Activated CD8-positive, alpha-beta T cell treated with anti-CD3 and anti-CD28 coated beads for 36 hours (primary cell): ENCODE data around the gene HMGB4. TPM values are rescaled to one million over a fixed set of nuclear protein-coding genes. Genes with fewer than 3 reads are reported as not detected.

ENCODE experiments used
- ATAC-seq: fragments of 200-7000 bp; cut with Tn5 transposase; one replicate; pipeline ENCODE4 v1.10.0; 2021; ENCODE audit warnings: mild to moderate bottlenecking, moderate library complexity
- CTCF ChIA-PET: fragments of 350-600 bp; sonication (Branson Sonifier 250); formaldehyde crosslinking; loops from one replicate; lab custom pipeline; 2021; ENCODE audit warnings: antibody characterized with exemption; lab: Charles Lee
- POLR2A ChIA-PET: fragments of 350-600 bp; sonication (Branson Sonifier 250); formaldehyde crosslinking; loops from one replicate; lab custom pipeline; 2021; ENCODE audit warnings: antibody characterized with exemption; lab: Charles Lee
- DNase-seq: peaks from one replicate; pipeline ENCODE4 v3.0.0-alpha.2; 2020
- H3K27ac Mint-ChIP-seq: one replicate; pipeline ENCODE4 v1.8.0; 2021; ENCODE audit warnings: mild to moderate bottlenecking, mixed read lengths
- H3K27me3 Mint-ChIP-seq: one replicate; pipeline ENCODE4 v1.8.0; 2021; ENCODE audit warnings: mixed read lengths
- H3K36me3 Mint-ChIP-seq: one replicate; pipeline ENCODE4 v1.8.0; 2021; ENCODE audit warnings: low read depth, mixed read lengths
- H3K4me1 Mint-ChIP-seq: one replicate; pipeline ENCODE4 v1.8.0; 2021; ENCODE audit warnings: low read depth, mixed read lengths
- H3K4me3 Mint-ChIP-seq: one replicate; pipeline ENCODE4 v1.8.0; 2021; ENCODE audit warnings: mild to moderate bottlenecking, moderate library complexity, mixed read lengths
- H3K9me3 Mint-ChIP-seq: one replicate; pipeline ENCODE4 v1.8.0; 2021; ENCODE audit warnings: mixed read lengths
- intact Hi-C: fragments of 100-400 bp; cut with micrococcal nuclease; formaldehyde crosslinking; loops from one replicate; pipeline ENCODE4 v1.10.0; 2022
- total RNA-seq, 2 experiments: library from RNA; stranded (reverse); gene quantifications; one replicate each; pipeline ENCODE4 v1.2.3, GENCODE V29; 2021
- TF ChIP-seq, protein P1 (sequence below): fragments of 200-600 bp; IDR thresholded peaks from one replicate; pipeline ENCODE4 v1.8.0; 2022; ENCODE audit warnings: antibody characterized with exemption, mild to moderate bottlenecking

Gene HMGB4, protein sequence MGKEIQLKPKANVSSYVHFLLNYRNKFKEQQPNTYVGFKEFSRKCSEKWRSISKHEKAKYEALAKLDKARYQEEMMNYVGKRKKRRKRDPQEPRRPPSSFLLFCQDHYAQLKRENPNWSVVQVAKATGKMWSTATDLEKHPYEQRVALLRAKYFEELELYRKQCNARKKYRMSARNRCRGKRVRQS
- total RNA-seq, result not detected

DNA sequence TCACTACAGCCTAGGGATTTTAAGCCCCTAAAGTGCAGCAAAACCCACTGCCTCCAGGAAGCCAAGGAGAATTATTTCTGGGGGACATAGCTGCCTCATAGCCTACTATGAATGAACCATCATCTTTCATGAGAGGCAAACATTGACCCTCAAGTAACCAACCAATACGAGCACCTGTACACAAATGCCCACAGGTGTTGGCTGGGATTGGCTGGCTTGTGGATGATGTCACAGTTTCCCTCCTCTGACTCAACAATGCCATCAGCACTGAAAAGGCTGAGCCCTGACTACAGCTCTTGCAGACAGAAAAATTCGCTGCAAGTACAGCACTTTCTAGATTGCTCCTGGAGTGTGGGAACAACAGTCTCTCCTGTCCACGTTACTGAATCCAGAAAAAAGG, at the start of gene HMGB4:
Gene HMGB4, plus strand, starts transcription at position 301 of the 400 bp plus-strand sequence. CDS start 113 bp downstream, outside the sequence.
- TF ChIP-seq, protein P1, sequence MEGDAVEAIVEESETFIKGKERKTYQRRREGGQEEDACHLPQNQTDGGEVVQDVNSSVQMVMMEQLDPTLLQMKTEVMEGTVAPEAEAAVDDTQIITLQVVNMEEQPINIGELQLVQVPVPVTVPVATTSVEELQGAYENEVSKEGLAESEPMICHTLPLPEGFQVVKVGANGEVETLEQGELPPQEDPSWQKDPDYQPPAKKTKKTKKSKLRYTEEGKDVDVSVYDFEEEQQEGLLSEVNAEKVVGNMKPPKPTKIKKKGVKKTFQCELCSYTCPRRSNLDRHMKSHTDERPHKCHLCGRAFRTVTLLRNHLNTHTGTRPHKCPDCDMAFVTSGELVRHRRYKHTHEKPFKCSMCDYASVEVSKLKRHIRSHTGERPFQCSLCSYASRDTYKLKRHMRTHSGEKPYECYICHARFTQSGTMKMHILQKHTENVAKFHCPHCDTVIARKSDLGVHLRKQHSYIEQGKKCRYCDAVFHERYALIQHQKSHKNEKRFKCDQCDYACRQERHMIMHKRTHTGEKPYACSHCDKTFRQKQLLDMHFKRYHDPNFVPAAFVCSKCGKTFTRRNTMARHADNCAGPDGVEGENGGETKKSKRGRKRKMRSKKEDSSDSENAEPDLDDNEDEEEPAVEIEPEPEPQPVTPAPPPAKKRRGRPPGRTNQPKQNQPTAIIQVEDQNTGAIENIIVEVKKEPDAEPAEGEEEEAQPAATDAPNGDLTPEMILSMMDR, result no peak
- Mint-ChIP-seq H3K36me3 (no peaks in the 10 kb centered on the region), H3K27me3 (peaks cover 33% of the 10 kb centered on the region), H3K9me3 (no peaks in the 10 kb centered on the region), H3K27ac (no peak within 1 kb of the TSS), H3K4me1 (peaks cover 5% of the 10 kb centered on the region), H3K4me3 (no peak within 1 kb of the TSS)
- ATAC-seq (no peak), DNase-seq (no peak)
- intact Hi-C loops, result no loop called here
- POLR2A ChIA-PET, result no interaction called here
- CTCF ChIA-PET, result interaction anchor here (1.2 to 1.9 kb wide), 2 partner anchors 10 to 231 kb away, joined by 3 to 6 read pairs; no protein-coding TSS in a partner anchor

DNA sequence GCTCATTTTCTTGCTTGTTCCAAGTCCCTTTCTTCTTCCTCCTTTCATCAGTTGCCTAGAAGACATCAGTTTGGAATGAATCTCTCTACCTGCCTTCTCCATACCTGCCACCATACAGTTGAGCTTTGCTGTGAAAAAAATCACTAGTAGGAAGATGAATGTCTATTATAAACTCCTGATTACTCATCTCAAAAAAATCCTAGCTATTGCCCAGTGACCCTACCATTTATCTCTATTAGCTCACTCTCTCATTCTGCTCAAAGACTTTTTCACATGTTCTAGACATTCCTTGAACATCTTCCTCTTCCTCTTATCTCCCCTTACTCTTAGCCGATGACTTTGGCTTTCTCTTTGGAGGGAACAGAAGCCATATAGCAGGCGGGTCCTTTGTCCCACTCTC, 49.7 kb upstream of the HMGB4 start:
- intact Hi-C loops, result no loop called here
- CTCF ChIA-PET, result no interaction called here

DNA sequence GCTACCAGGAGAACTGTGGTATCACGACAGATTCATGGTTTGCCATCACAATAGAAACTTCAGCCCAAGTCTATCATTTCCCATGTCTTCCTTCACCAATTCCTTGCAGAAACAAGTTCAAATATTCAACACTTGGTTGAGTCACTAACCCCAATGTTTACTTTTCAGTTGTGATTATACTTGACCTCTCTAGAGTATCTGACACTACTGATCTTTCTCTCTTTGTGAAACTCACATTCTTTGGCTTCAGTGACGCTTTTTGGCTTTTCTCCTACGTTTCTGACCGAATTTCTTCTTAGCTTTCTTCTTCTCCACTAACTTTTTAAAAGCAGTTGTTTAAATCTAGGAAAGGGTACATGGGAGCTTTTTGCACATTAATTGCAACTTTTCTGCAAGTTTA, 48.8 kb upstream of the HMGB4 start:
- Mint-ChIP-seq H3K27me3 (peaks cover 14% of the 10 kb centered on the region), H3K36me3 (no peaks in the 10 kb centered on the region), H3K4me1 (no peaks in the 10 kb centered on the region), H3K27ac (no peak overlapping the region), H3K9me3 (no peaks in the 10 kb centered on the region), H3K4me3 (no peak overlapping the region)
- intact Hi-C loops, result no loop called here
- ATAC-seq (no peak), DNase-seq (no peak)
- ChIA-PET CTCF (no interaction called here), POLR2A (no interaction called here)
- TF ChIP-seq, protein P1, result no peak

More for the DNA sequence above, 49.7 kb upstream of the HMGB4 start:
- Mint-ChIP-seq H3K4me3 (no peak overlapping the region), H3K27ac (no peak overlapping the region), H3K9me3 (peaks cover 2% of the 10 kb centered on the region), H3K36me3 (no peaks in the 10 kb centered on the region), H3K27me3 (peaks cover 12% of the 10 kb centered on the region), H3K4me1 (no peaks in the 10 kb centered on the region)
- ATAC-seq (no peak), DNase-seq (no peak)
- TF ChIP-seq, protein P1, result no peak
- POLR2A ChIA-PET, result interaction anchor here (0.6 kb wide), 1 partner anchor 639 kb away, joined by 3 read pairs; no protein-coding TSS in a partner anchor

DNA sequence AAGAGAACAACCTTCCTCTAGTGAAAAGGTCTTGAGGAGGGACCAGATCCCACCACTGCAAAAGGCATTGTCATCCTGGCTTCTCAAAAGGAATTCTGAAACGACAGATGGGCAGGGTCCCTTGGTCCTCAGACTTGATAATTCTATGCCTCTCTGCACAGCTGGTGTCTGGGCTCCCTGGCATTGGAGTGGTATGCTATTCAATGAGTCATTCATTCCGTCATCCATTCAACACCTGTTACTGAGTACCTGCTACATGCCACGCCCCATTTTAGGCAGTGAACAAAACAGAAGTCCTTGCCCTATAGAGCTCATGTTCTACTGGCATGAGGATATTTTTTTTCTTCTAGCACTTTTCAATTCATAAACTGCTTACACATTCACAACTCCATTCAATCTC, 45.8 kb upstream of the HMGB4 start:
- no peaks in the 10 kb centered on the region for H3K4me1 Mint-ChIP-seq
- POLR2A ChIA-PET, result no interaction called here

DNA sequence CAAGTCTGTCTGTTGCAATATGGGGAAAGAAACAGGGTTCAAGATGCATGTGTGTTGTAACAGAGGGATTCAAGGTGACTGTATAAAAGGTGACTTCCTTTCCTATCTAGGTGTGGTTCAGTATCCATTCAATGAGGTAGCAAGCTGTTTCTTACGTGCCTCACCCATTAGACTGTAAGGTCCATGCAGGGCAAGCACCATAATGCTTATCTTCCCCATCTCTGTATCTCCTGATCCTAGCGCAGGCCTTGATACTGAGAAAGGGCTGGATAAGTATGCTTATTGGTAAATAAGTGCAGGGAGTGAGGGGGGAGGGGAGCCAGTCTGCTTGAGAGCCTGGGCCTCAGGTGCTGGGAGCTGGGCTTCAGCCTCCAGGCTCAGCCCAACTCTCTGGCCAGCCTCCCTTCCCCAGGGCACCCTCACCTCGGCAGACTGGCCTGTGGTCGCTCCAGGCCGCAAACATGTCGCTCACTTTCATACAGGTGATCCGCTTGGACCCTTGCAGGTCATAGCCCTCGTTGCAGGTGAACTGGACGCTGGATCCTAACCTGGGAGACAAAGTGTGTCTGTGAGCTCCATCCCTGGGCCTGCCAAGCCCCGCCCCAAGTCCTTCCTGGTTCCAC, 44.5 kb upstream of the HMGB4 start:
- Mint-ChIP-seq H3K4me3 (no peak overlapping the region), H3K9me3 (no peaks in the 10 kb centered on the region), H3K27ac (no peak overlapping the region), H3K27me3 (peaks cover 17% of the 10 kb centered on the region), H3K4me1 (no peaks in the 10 kb centered on the region), H3K36me3 (no peaks in the 10 kb centered on the region)
- CTCF ChIA-PET, result no interaction called here
- TF ChIP-seq, protein P1, result no peak
- DNase-seq (no peak), ATAC-seq (no peak)
- intact Hi-C loops, result no loop called here
- POLR2A ChIA-PET, result no interaction called here

More for the DNA sequence above, 45.8 kb upstream of the HMGB4 start:
- no peak for DNase-seq
- Mint-ChIP-seq H3K36me3 (no peaks in the 10 kb centered on the region), H3K27ac (no peak overlapping the region), H3K4me3 (no peak overlapping the region), H3K9me3 (no peaks in the 10 kb centered on the region), H3K27me3 (peaks cover 21% of the 10 kb centered on the region)
- TF ChIP-seq, protein P1, result no peak
- CTCF ChIA-PET, result no interaction called here
- intact Hi-C loops, result no loop called here
- no peak for ATAC-seq
